Gastroesophageal sphincter (tissue), 4 donors: ENCODE measurements around the gene NDRG2. TPM values are rescaled to one million over a fixed set of nuclear protein-coding genes. Genes with fewer than 3 reads are reported as not detected.

Experiments used
- ATAC-seq: fragments of 150-250 bp; one replicate; pipeline ENCODE4 v1.9.1; 2016; ENCODE audit warnings: mild to moderate bottlenecking, moderate library complexity
- H3K27ac ChIP-seq, 4 donors: fragments of 200-600 bp; sonication (generic) in 3 of 4; 1 replicate in 3 of 4; 2 replicates in 1 of 4; pipeline ENCODE4 v1.5.1; 2016 to 2019
- H3K27me3 ChIP-seq: fragments of 200-600 bp; sonication (generic); one replicate; pipeline ENCODE4 v1.5.1; 2019
- H3K36me3 ChIP-seq, 2 donors: fragments of 200-600 bp; sonication (generic); one replicate each; pipeline ENCODE4 v1.5.1; 2019; ENCODE audit warnings: control low read depth in 1 of 2
- H3K4me1 ChIP-seq, 3 donors: fragments of 200-600 bp; sonication (generic); 1 replicate in 2 of 3; 2 replicates in 1 of 3; pipeline ENCODE4 v1.5.1; 2016 to 2019; ENCODE audit warnings: control low read depth in 2 of 3
- H3K4me3 ChIP-seq, 2 donors: fragments of 200-600 bp; sonication (generic); one replicate each; pipeline ENCODE4 v1.5.1; 2019; ENCODE audit warnings: mild to moderate bottlenecking in 1 of 2, moderate library complexity in 1 of 2
- H3K9me3 ChIP-seq, 3 donors: fragments of 200-600 bp; sonication (generic); one replicate each; pipeline ENCODE4 v1.5.1; 2017 to 2019; ENCODE audit warnings: control low read depth in 2 of 3
- EP300 ChIP-seq: sonication (generic); formaldehyde crosslinking; IDR thresholded peaks from one replicate; pipeline ENCODE4 v1.6.1; 2017; ENCODE audit warnings: antibody characterized with exemption, mild to moderate bottlenecking
- POLR2A ChIP-seq, 2 donors: fragments of 450-650 bp; IDR thresholded peaks; one replicate each; pipeline ENCODE4 v1.6.1; 2017; ENCODE audit warnings: antibody characterized with exemption in 2 of 2, mild to moderate bottlenecking in 2 of 2, moderate library complexity in 1 of 2
- POLR2AphosphoS5 ChIP-seq: sonication (generic); formaldehyde crosslinking; IDR thresholded peaks from one replicate; pipeline ENCODE4 v1.6.1; 2017; ENCODE audit warnings: antibody characterized with exemption
- WGBS, 2 donors: methylation state at CpG; one replicate each; pipeline ENCODE4 v1.1.5; 2018; ENCODE audit warnings: low coverage in 1 of 2; 5-methylcytosine and 5-hydroxymethylcytosine counted together
- total RNA-seq, 4 donors: library from RNA; depleted of rRNA; stranded (reverse); fragments of >200 nt; gene quantifications; one replicate each; pipeline ENCODE4 v1.1.0, GENCODE V29; 2016
- TF ChIP-seq, protein P1 (sequence below), 4 experiments: fragments of 200-600 bp in 2 of 4; fragments of 450-650 bp in 2 of 4; sonication (generic) in 1 of 4; IDR thresholded peaks; one replicate each; pipeline ENCODE4 v1.5.1; 2017 to 2019; ENCODE audit warnings: antibody characterized with exemption in 4 of 4, mild to moderate bottlenecking in 2 of 4, moderate library complexity in 2 of 4

The NDRG2 gene
- total RNA-seq, 4 donors from 2014 or later = 155 to 259 (median 187) TPM

GRCh38 chr14:21018286-21018685 is 6.6 kb downstream of the NDRG2 start:
- WGBS, 2 donors = 67% methylated on average over 2 of the region's 7 CpGs; no CpG with 5 or more reads in 1 of the 2 donors
- Histone ChIP-seq H3K4me1 (peaks cover 0 to 73% (median 3%) of the 10 kb centered on the region in 3 donors), H3K4me3 (no peak overlapping the region), H3K9me3 (no peaks in the 10 kb centered on the region), H3K27me3 (no peaks in the 10 kb centered on the region), H3K36me3 (peaks cover 0 to 64% of the 10 kb centered on the region in 2 donors), H3K27ac (no peak overlapping the region)
- no peak for ATAC-seq
- TF ChIP-seq, protein P1, sequence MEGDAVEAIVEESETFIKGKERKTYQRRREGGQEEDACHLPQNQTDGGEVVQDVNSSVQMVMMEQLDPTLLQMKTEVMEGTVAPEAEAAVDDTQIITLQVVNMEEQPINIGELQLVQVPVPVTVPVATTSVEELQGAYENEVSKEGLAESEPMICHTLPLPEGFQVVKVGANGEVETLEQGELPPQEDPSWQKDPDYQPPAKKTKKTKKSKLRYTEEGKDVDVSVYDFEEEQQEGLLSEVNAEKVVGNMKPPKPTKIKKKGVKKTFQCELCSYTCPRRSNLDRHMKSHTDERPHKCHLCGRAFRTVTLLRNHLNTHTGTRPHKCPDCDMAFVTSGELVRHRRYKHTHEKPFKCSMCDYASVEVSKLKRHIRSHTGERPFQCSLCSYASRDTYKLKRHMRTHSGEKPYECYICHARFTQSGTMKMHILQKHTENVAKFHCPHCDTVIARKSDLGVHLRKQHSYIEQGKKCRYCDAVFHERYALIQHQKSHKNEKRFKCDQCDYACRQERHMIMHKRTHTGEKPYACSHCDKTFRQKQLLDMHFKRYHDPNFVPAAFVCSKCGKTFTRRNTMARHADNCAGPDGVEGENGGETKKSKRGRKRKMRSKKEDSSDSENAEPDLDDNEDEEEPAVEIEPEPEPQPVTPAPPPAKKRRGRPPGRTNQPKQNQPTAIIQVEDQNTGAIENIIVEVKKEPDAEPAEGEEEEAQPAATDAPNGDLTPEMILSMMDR (IDR thresholded peaks at IDR 0.05) = no peak
- TF ChIP-seq POLR2AphosphoS5 (no peak), EP300 (no peak), POLR2A (IDR thresholded peaks at IDR 0.05) (no peak)

DNA sequence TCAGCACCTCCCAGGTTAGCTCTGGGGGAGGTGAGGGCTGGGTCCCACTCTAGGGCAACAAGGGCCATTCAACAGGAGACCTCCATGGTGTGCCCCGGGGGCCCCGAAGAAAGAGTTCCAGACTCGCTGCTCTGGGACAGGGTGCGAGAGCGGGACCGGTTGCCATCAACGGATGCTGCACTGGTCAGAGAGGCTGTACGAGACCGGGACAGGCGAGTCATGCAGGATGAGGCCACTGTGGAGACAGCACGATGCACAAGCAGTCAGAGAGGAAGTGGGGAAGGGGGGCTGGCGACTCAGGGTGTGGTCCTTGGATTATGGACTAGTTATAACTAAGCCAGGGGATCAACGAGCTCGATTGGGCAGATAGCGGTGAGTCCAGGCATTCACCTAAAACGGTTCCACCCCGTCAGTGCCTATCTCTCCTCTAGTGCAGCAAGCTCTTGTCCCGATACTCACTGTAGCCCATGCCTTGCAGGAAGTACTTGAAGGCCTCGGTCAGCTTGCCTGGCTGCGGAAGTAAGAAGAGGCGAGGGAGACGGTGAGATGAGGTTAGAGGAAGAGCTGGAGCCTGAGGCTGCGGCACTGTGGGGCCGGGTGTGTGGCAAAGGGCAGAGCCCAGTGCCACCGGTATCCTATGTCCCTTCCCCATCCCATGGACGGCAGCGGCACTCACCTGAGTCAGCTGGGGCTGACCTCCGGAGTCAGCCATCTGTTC is 7.2 kb downstream of the NDRG2 start:
- Histone ChIP-seq H3K4me1 (peaks cover 0 to 67% (median 0%) of the 10 kb centered on the region in 3 donors), H3K27me3 (no peaks in the 10 kb centered on the region), H3K36me3 (peaks cover 0 to 64% of the 10 kb centered on the region in 2 donors), H3K9me3 (no peaks in the 10 kb centered on the region), H3K27ac (peak overlapping the region in 1 of 4 donors; percentile 19), H3K4me3 (no peak overlapping the region)
- TF ChIP-seq POLR2AphosphoS5 = no peak
- TF ChIP-seq POLR2A (IDR thresholded peaks at IDR 0.05) = no peak
- no peak for TF ChIP-seq EP300
- TF ChIP-seq, protein P1 (IDR thresholded peaks at IDR 0.05) = no peak
- no peak for ATAC-seq
- whole genome bisulfite sequencing, 2 donors = 63 to 64% methylated on average over 7 to 18 of the region's 28 CpGs

DNA sequence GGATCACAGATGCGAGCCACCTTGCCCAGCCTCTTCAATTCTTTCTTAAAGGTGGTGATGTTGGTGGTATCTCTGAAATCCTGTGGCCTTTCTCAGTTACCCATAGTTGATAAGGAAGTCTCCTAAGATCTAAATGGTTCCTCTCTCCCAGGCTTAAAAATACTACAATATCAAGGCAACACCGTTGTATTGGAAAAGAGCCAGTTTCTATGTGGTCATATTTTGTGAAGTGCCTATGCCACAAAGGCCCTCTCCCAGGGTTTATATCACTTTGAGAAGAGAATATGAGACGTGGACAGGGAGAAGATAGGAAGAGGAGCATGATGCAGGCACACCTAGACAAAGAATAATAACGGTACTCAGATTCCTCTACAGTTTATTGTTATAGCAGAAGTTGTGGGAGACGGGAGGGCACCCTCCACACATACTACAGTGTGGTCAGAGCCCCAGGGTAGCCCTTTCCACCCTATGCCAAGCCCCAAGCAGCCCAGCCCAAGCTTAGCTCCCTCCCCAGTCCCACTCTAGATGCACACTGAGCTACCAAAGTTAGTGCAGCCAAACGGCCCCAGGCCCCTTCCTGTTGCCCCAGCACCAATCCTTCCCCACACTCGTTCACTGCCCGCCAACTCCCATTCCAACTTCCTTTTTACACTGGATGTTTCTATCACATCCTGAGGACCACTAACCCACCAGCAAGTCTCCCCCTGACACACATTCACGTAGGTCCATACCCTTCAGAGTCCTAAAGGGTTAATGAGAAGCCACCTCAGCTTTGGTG is 8.3 kb downstream of the NDRG2 start:
- no peak overlapping the region for H3K4me3 ChIP-seq
- TF ChIP-seq POLR2AphosphoS5 (no peak), POLR2A (IDR thresholded peaks at IDR 0.05) (no peak), EP300 (no peak)
- ATAC-seq = no peak
- peaks cover 0 to 57% (median 0%) of the 10 kb centered on the region in 3 donors for H3K4me1 ChIP-seq
- 44 to 54% methylated on average over 4 to 7 of the region's 9 CpGs for WGBS, 2 donors
- H3K27ac ChIP-seq = no peak overlapping the region
- H3K9me3 ChIP-seq = no peaks in the 10 kb centered on the region
- H3K36me3 ChIP-seq = peaks cover 0 to 55% of the 10 kb centered on the region in 2 donors
- no peaks in the 10 kb centered on the region for H3K27me3 ChIP-seq

- Histone ChIP-seq H3K9me3 (no peaks in the 10 kb centered on the region), H3K36me3 (peaks cover 0 to 42% of the 10 kb centered on the region in 2 donors), H3K27ac (peak overlapping the region in 1 of 4 donors; percentile 12), H3K4me1 (peaks cover 0 to 45% (median 0%) of the 10 kb centered on the region in 3 donors), H3K4me3 (no peak overlapping the region), H3K27me3 (no peaks in the 10 kb centered on the region)
- TF ChIP-seq POLR2A (IDR thresholded peaks at IDR 0.05) (no peak), POLR2AphosphoS5 (no peak), EP300 (no peak)
- TF ChIP-seq, protein P1 (IDR thresholded peaks at IDR 0.05) = no peak
- WGBS, 2 donors = 41 to 63% methylated on average over 5 to 6 of the region's 6 CpGs
- no peak for ATAC-seq
These were observed 9.5 kb downstream of the NDRG2 start for GRCh38 chr14:21015312-21015711.

- Histone ChIP-seq H3K36me3 (peaks cover 0 to 37% of the 10 kb centered on the region in 2 donors), H3K4me1 (peaks cover 0 to 41% (median 0%) of the 10 kb centered on the region in 3 donors), H3K27ac (peak overlapping the region in 1 of 4 donors; percentile 12), H3K4me3 (no peak overlapping the region), H3K27me3 (no peaks in the 10 kb centered on the region), H3K9me3 (no peaks in the 10 kb centered on the region)
- WGBS, 2 donors = 0% methylated on average over 4 of the region's 4 CpGs; no CpG with 5 or more reads in 1 of the 2 donors
- TF ChIP-seq POLR2AphosphoS5 (peak; percentile 66), POLR2A (IDR thresholded peaks at IDR 0.05) (no peak), EP300 (no peak)
- TF ChIP-seq, protein P1 (IDR thresholded peaks at IDR 0.05) = peak; percentile 95 to 97 (median 96)
- ATAC-seq = peak; percentile 83
These were observed 10.1 kb downstream of the NDRG2 start for GRCh38 chr14:21014761-21015190.
